ENCODE data around the gene CARD11.

- TF ChIP-seq CTCF (IDR thresholded peaks at IDR 0.05) (no peak), POLR2A (IDR thresholded peaks at IDR 0.05) (no peak), POLR2AphosphoS5 (IDR thresholded peaks at IDR 0.05) (no peak)
These were observed 85.1 kb downstream of the CARD11 start for GRCh38 chr7:2958416-2959102.

All from suprapubic skin (tissue), 4 donors.